ENCODE results near the gene SPARCL1. TPM values are rescaled to one million over a fixed set of nuclear protein-coding genes. Genes with fewer than 3 reads are reported as not detected.

The SPARCL1 gene
- total and polyA plus RNA-seq, 2 experiments from 2014 or later, result not detected

DNA sequence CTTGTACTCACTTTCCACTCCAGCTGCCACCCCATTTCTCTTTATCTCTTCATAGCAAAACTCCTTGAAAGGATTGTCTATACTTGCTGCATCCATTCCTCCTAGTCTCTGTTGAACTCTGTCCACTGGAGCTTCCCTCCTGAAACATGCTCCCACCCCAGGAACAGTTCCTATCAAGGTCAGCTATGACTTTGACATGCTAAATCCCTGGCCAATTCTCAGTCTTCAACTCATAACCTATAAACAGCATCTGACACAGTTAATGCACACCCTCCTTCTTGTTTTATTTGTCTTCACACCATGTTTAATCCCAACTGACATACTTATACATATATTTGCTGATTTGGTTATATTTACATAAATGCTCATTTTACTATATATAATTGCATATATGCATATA is 47.8 kb downstream of the SPARCL1 start:
- H3K27me3 ChIP-seq, result no peaks in the 10 kb centered on the region
- H3K4me3 ChIP-seq, result no peak overlapping the region
- no peaks in the 10 kb centered on the region for H3K4me1 ChIP-seq (ENCODE audit: low read depth)
- H3K9me3 ChIP-seq (ENCODE audit: low read depth), result no peaks in the 10 kb centered on the region
- DNase-seq (ENCODE audit: low read depth in 1 of 2, low spot score in 1 of 2), result no peak
- H3K27ac ChIP-seq, result no peak overlapping the region
- H3K36me3 ChIP-seq, result no peaks in the 10 kb centered on the region
- TF ChIP-seq, protein P1, sequence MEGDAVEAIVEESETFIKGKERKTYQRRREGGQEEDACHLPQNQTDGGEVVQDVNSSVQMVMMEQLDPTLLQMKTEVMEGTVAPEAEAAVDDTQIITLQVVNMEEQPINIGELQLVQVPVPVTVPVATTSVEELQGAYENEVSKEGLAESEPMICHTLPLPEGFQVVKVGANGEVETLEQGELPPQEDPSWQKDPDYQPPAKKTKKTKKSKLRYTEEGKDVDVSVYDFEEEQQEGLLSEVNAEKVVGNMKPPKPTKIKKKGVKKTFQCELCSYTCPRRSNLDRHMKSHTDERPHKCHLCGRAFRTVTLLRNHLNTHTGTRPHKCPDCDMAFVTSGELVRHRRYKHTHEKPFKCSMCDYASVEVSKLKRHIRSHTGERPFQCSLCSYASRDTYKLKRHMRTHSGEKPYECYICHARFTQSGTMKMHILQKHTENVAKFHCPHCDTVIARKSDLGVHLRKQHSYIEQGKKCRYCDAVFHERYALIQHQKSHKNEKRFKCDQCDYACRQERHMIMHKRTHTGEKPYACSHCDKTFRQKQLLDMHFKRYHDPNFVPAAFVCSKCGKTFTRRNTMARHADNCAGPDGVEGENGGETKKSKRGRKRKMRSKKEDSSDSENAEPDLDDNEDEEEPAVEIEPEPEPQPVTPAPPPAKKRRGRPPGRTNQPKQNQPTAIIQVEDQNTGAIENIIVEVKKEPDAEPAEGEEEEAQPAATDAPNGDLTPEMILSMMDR (IDR thresholded peaks at IDR 0.05; ENCODE audit: low read depth, low read length), result no peak

DNA sequence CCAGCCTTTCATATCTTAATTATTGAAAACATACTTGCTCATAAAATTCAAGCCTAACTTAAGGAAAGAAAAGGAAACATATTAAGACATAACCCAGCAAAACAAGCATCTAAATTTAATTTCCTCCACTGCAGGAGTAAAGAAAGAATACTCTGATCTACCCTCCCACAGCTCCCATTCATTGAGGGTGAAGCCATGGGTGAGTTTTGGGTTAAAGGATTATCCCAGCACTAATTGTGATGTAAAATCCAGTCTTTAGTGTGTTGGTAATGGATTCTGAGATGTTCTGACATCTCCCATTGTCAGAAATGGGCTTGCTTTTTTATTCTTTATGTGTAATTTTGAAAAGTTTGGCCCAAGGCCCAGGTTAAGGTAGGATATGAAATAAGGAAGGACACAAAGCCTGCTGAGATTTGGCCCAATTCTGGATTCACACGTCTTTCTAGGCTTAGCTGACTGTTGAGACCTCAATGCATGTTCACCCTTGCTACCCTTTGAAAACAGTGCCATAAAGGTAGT is 50.4 kb downstream of the SPARCL1 start:
- Histone ChIP-seq H3K4me3 (no peak overlapping the region), H3K4me1 (ENCODE audit: low read depth) (no peaks in the 10 kb centered on the region), H3K9me3 (ENCODE audit: low read depth) (no peaks in the 10 kb centered on the region), H3K36me3 (no peaks in the 10 kb centered on the region), H3K27me3 (no peaks in the 10 kb centered on the region), H3K27ac (no peak overlapping the region)
- no peak for DNase-seq (ENCODE audit: low read depth in 1 of 2, low spot score in 1 of 2)
- TF ChIP-seq, protein P1 (IDR thresholded peaks at IDR 0.05; ENCODE audit: low read depth, low read length), result no peak

DNA sequence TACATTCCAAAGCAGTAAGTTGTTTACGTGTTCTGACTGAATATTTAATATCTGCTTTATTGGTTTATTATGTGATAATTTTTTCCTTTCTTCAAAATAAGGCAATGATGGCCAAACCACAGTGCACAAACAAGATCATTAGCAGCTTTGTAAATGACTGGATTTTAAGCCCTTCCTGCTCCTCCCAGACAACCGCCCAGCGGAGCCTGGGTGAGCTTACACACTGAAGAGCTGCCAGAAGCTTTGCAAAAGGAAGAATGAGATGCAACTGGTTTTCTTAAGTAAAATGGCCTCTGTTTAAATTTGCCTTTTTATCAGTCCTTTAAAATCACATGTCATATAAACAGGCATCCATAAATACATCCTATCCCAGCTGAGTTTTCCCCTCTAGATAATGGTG is 52.2 kb downstream of the SPARCL1 start:
- Histone ChIP-seq H3K27me3 (no peaks in the 10 kb centered on the region), H3K4me3 (no peak overlapping the region), H3K4me1 (ENCODE audit: low read depth) (no peaks in the 10 kb centered on the region), H3K27ac (no peak overlapping the region), H3K9me3 (ENCODE audit: low read depth) (no peaks in the 10 kb centered on the region), H3K36me3 (no peaks in the 10 kb centered on the region)
- TF ChIP-seq, protein P1 (IDR thresholded peaks at IDR 0.05; ENCODE audit: low read depth, low read length), result no peak
- DNase-seq (ENCODE audit: low read depth in 1 of 2, low spot score in 1 of 2), result no peak

DNA sequence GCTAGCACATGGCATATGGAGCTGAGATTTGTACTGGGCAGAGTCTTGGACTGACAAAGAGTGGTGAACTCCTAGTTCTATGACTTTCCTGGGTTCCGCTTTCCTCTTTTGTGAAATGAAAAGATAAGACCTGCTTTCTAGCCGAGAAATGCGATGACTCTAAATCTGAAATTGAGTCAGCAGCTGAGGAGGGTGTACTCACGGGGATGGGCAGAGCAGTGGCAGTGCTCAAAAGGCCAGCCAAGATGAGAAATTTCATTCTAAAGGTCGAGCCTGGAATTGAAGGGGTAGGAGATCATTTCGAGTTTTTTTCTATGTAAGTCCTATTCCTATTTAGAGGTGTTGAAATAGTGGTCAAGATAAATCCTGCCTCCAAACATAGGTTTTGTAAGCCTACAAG is 59.8 kb downstream of the SPARCL1 start:
- TF ChIP-seq, protein P1 (IDR thresholded peaks at IDR 0.05; ENCODE audit: low read depth, low read length), result no peak
- Histone ChIP-seq H3K9me3 (ENCODE audit: low read depth) (no peaks in the 10 kb centered on the region), H3K27ac (no peak overlapping the region)

DNA sequence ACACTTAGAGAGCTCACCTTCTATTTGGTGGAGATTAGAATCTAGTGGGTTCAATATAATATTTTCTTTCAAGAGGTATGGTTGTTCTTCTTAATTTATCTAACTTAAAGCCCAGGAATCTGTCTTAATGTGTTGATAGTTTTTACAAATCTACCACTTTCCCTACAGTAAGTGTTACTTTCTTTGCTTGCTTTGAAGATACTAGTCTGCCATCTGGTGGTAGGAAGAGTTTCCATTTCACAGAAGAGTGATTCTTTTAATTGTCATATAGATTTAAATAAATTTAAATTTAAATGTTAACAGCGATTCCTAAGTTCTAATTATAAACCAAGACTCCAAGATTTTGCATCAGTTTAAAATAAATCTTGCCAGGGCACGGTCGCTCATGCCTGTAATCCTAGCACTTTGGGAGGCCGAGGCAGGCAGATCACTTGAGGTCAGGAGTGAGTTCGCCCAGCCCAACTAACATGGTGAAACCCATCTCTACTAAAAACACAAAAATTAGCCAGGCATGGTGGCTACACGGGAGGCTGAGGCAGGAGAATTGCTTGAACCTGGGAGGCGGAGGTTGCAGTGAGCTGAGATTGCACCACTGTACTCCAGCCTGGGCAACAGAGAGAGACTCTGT is 63.3 kb downstream of the SPARCL1 start:
- H3K27me3 ChIP-seq, result no peaks in the 10 kb centered on the region
- peak; percentile 40 to 77 for DNase-seq (ENCODE audit: low read depth in 1 of 2, low spot score in 1 of 2)
- TF ChIP-seq, protein P1 (IDR thresholded peaks at IDR 0.05; ENCODE audit: low read depth, low read length), result peak; percentile 62
- H3K36me3 ChIP-seq, result no peaks in the 10 kb centered on the region
- no peak overlapping the region for H3K27ac ChIP-seq
- H3K4me1 ChIP-seq (ENCODE audit: low read depth), result peaks cover 4% of the 10 kb centered on the region
- H3K9me3 ChIP-seq (ENCODE audit: low read depth), result no peaks in the 10 kb centered on the region
- no peak overlapping the region for H3K4me3 ChIP-seq

More for the DNA sequence above, 59.8 kb downstream of the SPARCL1 start:
- no peak overlapping the region for H3K4me3 ChIP-seq
- no peaks in the 10 kb centered on the region for H3K27me3 ChIP-seq
- H3K36me3 ChIP-seq, result no peaks in the 10 kb centered on the region
- peak; percentile 1 to 77 for DNase-seq (ENCODE audit: low read depth in 1 of 2, low spot score in 1 of 2)
- peaks cover 4% of the 10 kb centered on the region for H3K4me1 ChIP-seq (ENCODE audit: low read depth)

Data from cardiac muscle cell (in vitro differentiated cells and primary cell).